A549 (cell line): ENCODE results near the gene DCXR. TPM values are rescaled to one million over a fixed set of nuclear protein-coding genes. Genes with fewer than 3 reads are reported as not detected.

Source experiments
- ATAC-seq, 2 experiments: fragments of 200-7000 bp in 1 of 2; fragments of >200 bp in 1 of 2; cut with Nextera tagmentation in 1 of 2; cut with Tn5 transposase in 1 of 2; 3 replicates each; pipeline versions ENCODE4 v1.8.0 to v1.9.1; 2018 to 2020; ENCODE audit warnings: mild to moderate bottlenecking in 1 of 2, moderate library complexity in 1 of 2
- CTCF ChIA-PET: fragments of 300-600 bp; sonication (Branson Sonifier 250); formaldehyde crosslinking; extraction: SDS; loops from one replicate; lab custom pipeline; 2021; ENCODE audit warnings: antibody characterized with exemption, inconsistent platforms; lab: Yijun Ruan, JAX
- POLR2A ChIA-PET: fragments of 350-600 bp; formaldehyde crosslinking; extraction: SDS; loops from one replicate; lab custom pipeline; 2021; ENCODE audit warnings: antibody characterized with exemption, inconsistent platforms; lab: Yijun Ruan, JAX
- DNase-seq, 2 experiments: peaks; one replicate each; pipeline versions ENCODE4 v3.0.0 to v3.0.0-alpha.2; 2011 to 2016; ENCODE audit warnings: low read depth in 1 of 2, low spot score in 1 of 2
- FAIRE-seq: peaks from 2 replicates; lab custom pipeline; 2011; peaks lifted over from hg19 to GRCh38; lab: Jason Lieb, UNC
- H3K27ac ChIP-seq, 2 experiments: fragments of >200 bp; sonication (Bioruptor Twin); formaldehyde crosslinking; 3 replicates each; pipeline ENCODE4 v1.5.1; 2016 to 2017
- H3K4me1 ChIP-seq: fragments of >200 bp; sonication (Bioruptor Twin); formaldehyde crosslinking; 3 replicates; pipeline ENCODE4 v1.6.1; 2016
- H3K4me2 ChIP-seq: fragments of >200 bp; sonication (Bioruptor Twin); formaldehyde crosslinking; 3 replicates; pipeline ENCODE4 v1.6.1; 2016
- H3K4me3 ChIP-seq: fragments of >200 bp; sonication (Bioruptor Twin); formaldehyde crosslinking; 3 replicates; pipeline ENCODE4 v1.5.1; 2016
- H3K9me3 ChIP-seq: fragments of >200 bp; sonication (Bioruptor Twin); formaldehyde crosslinking; 3 replicates; pipeline ENCODE4 v1.6.1; 2016
- CBX8 ChIP-seq: fragments of 200-600 bp; sonication (generic); IDR thresholded peaks from 2 replicates; pipeline ENCODE4 v1.6.1; 2016
- CHD2 ChIP-seq: fragments of 150-350 bp; IDR thresholded peaks from 2 replicates; pipeline ENCODE4 v1.6.1; 2014; ENCODE audit warnings: low read length; ENCODE audit not compliant: partially characterized antibody
- CHD4 ChIP-seq: fragments of 200-600 bp; sonication (generic); IDR thresholded peaks from 2 replicates; pipeline ENCODE4 v1.6.1; 2016; ENCODE audit warnings: antibody characterized with exemption, mild to moderate bottlenecking, borderline replicate concordance
- EHF ChIP-seq: fragments of 250-450 bp; sonication (Bioruptor Pico); IDR thresholded peaks from 2 replicates; pipeline ENCODE4 v1.5.0; 2020; ENCODE audit warnings: mild to moderate bottlenecking
- ESRRA ChIP-seq: fragments of 150-350 bp; IDR thresholded peaks from 2 replicates; pipeline ENCODE4 v1.6.1; 2014; ENCODE audit warnings: mild to moderate bottlenecking, low read length, borderline replicate concordance
- FOXS1 ChIP-seq: fragments of 250-450 bp; sonication (Bioruptor Pico); IDR thresholded peaks from 2 replicates; pipeline ENCODE4 v1.5.0; 2020; ENCODE audit warnings: mild to moderate bottlenecking, moderate library complexity
- GATA3 ChIP-seq: IDR thresholded peaks from 2 replicates; pipeline ENCODE4 v1.6.1; 2012; ENCODE audit warnings: borderline replicate concordance
- HOXB13 ChIP-seq: fragments of 250-450 bp; sonication (Bioruptor Pico); IDR thresholded peaks from 2 replicates; pipeline ENCODE4 v1.5.0; 2020; ENCODE audit warnings: low read depth, mild to moderate bottlenecking, moderate library complexity
- JUN ChIP-seq, 2 experiments: fragments of >200 bp; sonication (Bioruptor Twin); formaldehyde crosslinking; IDR thresholded peaks; 2 replicates in 1 of 2; 3 replicates in 1 of 2; pipeline ENCODE4 v1.6.1; 2016 to 2017
- JUNB ChIP-seq: fragments of >200 bp; sonication (Bioruptor Twin); formaldehyde crosslinking; IDR thresholded peaks from 2 replicates; pipeline ENCODE4 v1.6.1; 2016
- KDM1A ChIP-seq: fragments of 200-600 bp; sonication (generic); IDR thresholded peaks from 2 replicates; pipeline ENCODE4 v1.6.1; 2016; ENCODE audit warnings: low read depth, mild to moderate bottlenecking
- MAFK ChIP-seq: fragments of 450-650 bp; IDR thresholded peaks from 2 replicates; pipeline ENCODE4 v1.6.1; 2014; ENCODE audit not compliant: partially characterized antibody
- MAZ ChIP-seq: fragments of 150-350 bp; IDR thresholded peaks from 2 replicates; pipeline ENCODE4 v1.6.1; 2014; ENCODE audit warnings: antibody characterized with exemption, low read depth, low read length, borderline replicate concordance
- NFE2L2 ChIP-seq: fragments of 150-350 bp; conservative IDR thresholded peaks from 2 replicates; pipeline ENCODE4 v1.6.1; 2014; ENCODE audit warnings: low read length
- NR3C1 ChIP-seq: fragments of >200 bp; sonication (Bioruptor Twin); formaldehyde crosslinking; IDR thresholded peaks from 3 replicates; pipeline ENCODE4 v1.6.1; 2017
- POLR2AphosphoS2 ChIP-seq: conservative IDR thresholded peaks from 2 replicates; pipeline ENCODE4 v1.6.1; 2012; ENCODE audit warnings: low read length, improper control_type of control experiment, inconsistent platforms
- RAD21 ChIP-seq, 2 experiments: fragments of >200 bp in 1 of 2; sonication (Bioruptor Twin) in 1 of 2; formaldehyde crosslinking in 1 of 2; IDR thresholded peaks in 1 of 2; conservative IDR thresholded peaks in 1 of 2; 2 replicates in 1 of 2; 3 replicates in 1 of 2; pipeline ENCODE4 v1.6.1; 2012 to 2018; ENCODE audit warnings: inconsistent platforms in 1 of 2
- RFX5 ChIP-seq: fragments of 450-650 bp; IDR thresholded peaks from 2 replicates; pipeline ENCODE4 v1.7.1; 2014; ENCODE audit warnings: antibody characterized with exemption, mild to moderate bottlenecking, moderate library complexity
- TP53 ChIP-seq: fragments of 250-450 bp; sonication (Bioruptor Pico); IDR thresholded peaks from 2 replicates; pipeline ENCODE4 v1.5.0; 2021; ENCODE audit warnings: mild to moderate bottlenecking, moderate library complexity
- ZSCAN20 ChIP-seq: fragments of 250-450 bp; sonication (Bioruptor Pico); IDR thresholded peaks from 2 replicates; pipeline ENCODE4 v1.8.0; 2022; ENCODE audit warnings: mild to moderate bottlenecking, moderate library complexity
- WGBS: methylation state at CpG from one replicate; pipeline ENCODE4 v1.1.6; 2017; ENCODE audit errors: missing lambda C conversion rate; 5-methylcytosine and 5-hydroxymethylcytosine counted together
- polyA plus RNA-seq, 4 experiments: library from polyadenylated mRNA; depleted of rRNA in 3 of 4; stranded (reverse); fragments of >200 nt; fragmentation: RNase III in 1 of 4; extraction: RNeasy Plus Mini Kit Qiagen cat#74134 plus additional on column Dnase treatment in 1 of 4; gene quantifications; 2 replicates in 3 of 4; 3 replicates in 1 of 4; pipeline ENCODE4 v1.2.3, GENCODE V29; 2011 to 2017
- TF ChIP-seq, protein P1 (sequence below): IDR thresholded peaks from 2 replicates; pipeline ENCODE4 v1.6.1; 2012
- TF ChIP-seq, protein P2 (sequence below): fragments of 250-450 bp; sonication (Bioruptor Pico); IDR thresholded peaks from 2 replicates; pipeline ENCODE4 v1.5.0; 2021; ENCODE audit warnings: mild to moderate bottlenecking, moderate library complexity, borderline replicate concordance
- TF ChIP-seq, protein P3 (sequence below): fragments of 200-600 bp; sonication (generic); IDR thresholded peaks from 2 replicates; pipeline ENCODE4 v1.6.1; 2016; ENCODE audit warnings: antibody characterized with exemption, mild to moderate bottlenecking, moderate library complexity

The DCXR gene
- polyA plus RNA-seq, 2 of the 4 experiments (the other 2 are of a cell fraction) = 39.3 to 70.7 TPM

- DNase-seq = no peak
- no peak for FAIRE-seq
- CTCF ChIA-PET = interaction anchor here (0.7 to 33.2 kb wide), 5 partner anchors 11 to 43 kb away, joined by 3 to 794 read pairs (median 16); partner anchors contain the start of genes CENPX, LRRC45, NOTUM and RAC3
- H3K4me1 ChIP-seq = peaks cover 44% of the 10 kb centered on the region
- no peak overlapping the region for H3K4me3 ChIP-seq
- 97% methylated on average over 28 of the region's 30 CpGs for WGBS
- H3K9me3 ChIP-seq = no peaks in the 10 kb centered on the region
- peak overlapping the region in 1 of 2 experiments; percentile 93; a peak in 4 of 6 replicates for H3K27ac ChIP-seq
- no peak for TF ChIP-seq MAZ
- TF ChIP-seq HOXB13 (CRISPR knock-in tag) = no peak
- TF ChIP-seq FOXS1 (CRISPR knock-in tag) = no peak
- TF ChIP-seq JUNB = no peak
- no peak for TF ChIP-seq NR3C1
- TF ChIP-seq ZSCAN20 (CRISPR knock-in tag) = no peak
- TF ChIP-seq POLR2AphosphoS2 = no peak
- TF ChIP-seq CHD2 = no peak
- TF ChIP-seq TP53 (CRISPR knock-in tag) = no peak
- TF ChIP-seq EHF = no peak
- TF ChIP-seq, protein P1, sequence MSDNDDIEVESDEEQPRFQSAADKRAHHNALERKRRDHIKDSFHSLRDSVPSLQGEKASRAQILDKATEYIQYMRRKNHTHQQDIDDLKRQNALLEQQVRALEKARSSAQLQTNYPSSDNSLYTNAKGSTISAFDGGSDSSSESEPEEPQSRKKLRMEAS = no peak
- no peak for TF ChIP-seq JUN (IDR thresholded peaks at IDR 0.05)
- no peak for TF ChIP-seq GATA3
- no peak for TF ChIP-seq ESRRA
- TF ChIP-seq RFX5 = no peak
- TF ChIP-seq CHD4 = no peak
- TF ChIP-seq NFE2L2 = no peak
- POLR2A ChIA-PET = no interaction called here
- H3K4me2 ChIP-seq = no peak overlapping the region
- no peak for ATAC-seq
These were observed 29.8 kb downstream of the DCXR start for GRCh38 chr17:82007495-82008257.

DNA sequence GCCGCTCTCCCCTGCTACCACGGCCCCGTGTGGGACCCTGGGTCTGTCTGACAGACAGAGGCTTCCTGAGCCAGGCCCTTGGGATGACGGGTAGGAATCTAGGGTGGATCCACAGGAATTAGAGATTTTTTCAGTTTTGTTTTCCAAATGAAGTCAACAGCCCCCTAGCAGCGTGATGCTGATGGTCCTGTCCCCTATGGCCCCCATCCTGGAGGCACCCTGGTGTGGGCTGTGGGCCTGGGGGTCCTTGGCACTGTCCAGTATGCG is 30.3 kb downstream of the DCXR start:
- Histone ChIP-seq H3K27ac (peak overlapping the region in 1 of 2 experiments; percentile 93; a peak in 5 of 6 replicates), H3K4me3 (no peak overlapping the region), H3K9me3 (no peaks in the 10 kb centered on the region), H3K4me2 (no peak overlapping the region), H3K4me1 (peaks cover 49% of the 10 kb centered on the region)
- DNase-seq = no peak
- FAIRE-seq = no peak
- POLR2A ChIA-PET = no interaction called here
- no peak for ATAC-seq
- 94% methylated on average over 5 of the region's 6 CpGs for WGBS
- CTCF ChIA-PET = interaction anchor here (0.6 to 33.2 kb wide), 4 partner anchors 13 to 133 kb away, joined by 3 to 794 read pairs (median 107); partner anchors contain the start of genes CENPX, LRRC45, NOTUM and RAC3
- TF ChIP-seq RAD21 (conservative IDR thresholded peaks at IDR 0.05 in 1 of 2, IDR thresholded peaks at IDR 0.05 in 1 of 2) = no peak
- TF ChIP-seq, protein P2, sequence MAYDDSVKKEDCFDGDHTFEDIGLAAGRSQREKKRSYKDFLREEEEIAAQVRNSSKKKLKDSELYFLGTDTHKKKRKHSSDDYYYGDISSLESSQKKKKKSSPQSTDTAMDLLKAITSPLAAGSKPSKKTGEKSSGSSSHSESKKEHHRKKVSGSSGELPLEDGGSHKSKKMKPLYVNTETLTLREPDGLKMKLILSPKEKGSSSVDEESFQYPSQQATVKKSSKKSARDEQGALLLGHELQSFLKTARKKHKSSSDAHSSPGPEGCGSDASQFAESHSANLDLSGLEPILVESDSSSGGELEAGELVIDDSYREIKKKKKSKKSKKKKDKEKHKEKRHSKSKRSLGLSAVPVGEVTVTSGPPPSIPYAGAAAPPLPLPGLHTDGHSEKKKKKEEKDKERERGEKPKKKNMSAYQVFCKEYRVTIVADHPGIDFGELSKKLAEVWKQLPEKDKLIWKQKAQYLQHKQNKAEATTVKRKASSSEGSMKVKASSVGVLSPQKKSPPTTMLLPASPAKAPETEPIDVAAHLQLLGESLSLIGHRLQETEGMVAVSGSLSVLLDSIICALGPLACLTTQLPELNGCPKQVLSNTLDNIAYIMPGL (CRISPR knock-in tag) = no peak
- no peak for TF ChIP-seq NFE2L2
- TF ChIP-seq, protein P3, sequence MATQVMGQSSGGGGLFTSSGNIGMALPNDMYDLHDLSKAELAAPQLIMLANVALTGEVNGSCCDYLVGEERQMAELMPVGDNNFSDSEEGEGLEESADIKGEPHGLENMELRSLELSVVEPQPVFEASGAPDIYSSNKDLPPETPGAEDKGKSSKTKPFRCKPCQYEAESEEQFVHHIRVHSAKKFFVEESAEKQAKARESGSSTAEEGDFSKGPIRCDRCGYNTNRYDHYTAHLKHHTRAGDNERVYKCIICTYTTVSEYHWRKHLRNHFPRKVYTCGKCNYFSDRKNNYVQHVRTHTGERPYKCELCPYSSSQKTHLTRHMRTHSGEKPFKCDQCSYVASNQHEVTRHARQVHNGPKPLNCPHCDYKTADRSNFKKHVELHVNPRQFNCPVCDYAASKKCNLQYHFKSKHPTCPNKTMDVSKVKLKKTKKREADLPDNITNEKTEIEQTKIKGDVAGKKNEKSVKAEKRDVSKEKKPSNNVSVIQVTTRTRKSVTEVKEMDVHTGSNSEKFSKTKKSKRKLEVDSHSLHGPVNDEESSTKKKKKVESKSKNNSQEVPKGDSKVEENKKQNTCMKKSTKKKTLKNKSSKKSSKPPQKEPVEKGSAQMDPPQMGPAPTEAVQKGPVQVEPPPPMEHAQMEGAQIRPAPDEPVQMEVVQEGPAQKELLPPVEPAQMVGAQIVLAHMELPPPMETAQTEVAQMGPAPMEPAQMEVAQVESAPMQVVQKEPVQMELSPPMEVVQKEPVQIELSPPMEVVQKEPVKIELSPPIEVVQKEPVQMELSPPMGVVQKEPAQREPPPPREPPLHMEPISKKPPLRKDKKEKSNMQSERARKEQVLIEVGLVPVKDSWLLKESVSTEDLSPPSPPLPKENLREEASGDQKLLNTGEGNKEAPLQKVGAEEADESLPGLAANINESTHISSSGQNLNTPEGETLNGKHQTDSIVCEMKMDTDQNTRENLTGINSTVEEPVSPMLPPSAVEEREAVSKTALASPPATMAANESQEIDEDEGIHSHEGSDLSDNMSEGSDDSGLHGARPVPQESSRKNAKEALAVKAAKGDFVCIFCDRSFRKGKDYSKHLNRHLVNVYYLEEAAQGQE = no peak
- no peak for TF ChIP-seq MAFK
- TF ChIP-seq JUN (IDR thresholded peaks at IDR 0.05) = no peak
- no peak for TF ChIP-seq KDM1A
- no peak for TF ChIP-seq CBX8
